PC-9 (cell line): ENCODE measurements around the gene HDGFL2.

Experiments
- CTCF ChIP-seq: fragments of 200-600 bp; sonication (generic); conservative IDR thresholded peaks from 2 replicates; pipeline ENCODE4 v1.6.1; 2017; ENCODE audit warnings: mixed run types, antibody characterized with exemption, mild to moderate bottlenecking, moderate library complexity
- EZH2 ChIP-seq: fragments of 200-600 bp; sonication (generic); IDR thresholded peaks from 2 replicates; pipeline ENCODE4 v1.8.0; 2017; ENCODE audit warnings: antibody characterized with exemption, low read depth

- no peak for TF ChIP-seq CTCF
- no peak for TF ChIP-seq EZH2
Observed at GRCh38 chr19:4548238-4548584, 76.1 kb downstream of the HDGFL2 start.
